Karpas-422 (cell line): ENCODE data around the gene VAX1. TPM values are rescaled to one million over a fixed set of nuclear protein-coding genes. Genes with fewer than 3 reads are reported as not detected.

ENCODE experiments used
- DNase-seq: peaks from one replicate; pipeline ENCODE4 v3.0.0-alpha.2; 2015
- H2AFZ ChIP-seq: fragments of 200-600 bp; sonication (generic); 2 replicates; pipeline ENCODE4 v1.6.1; 2014; ENCODE audit warnings: antibody characterized with exemption, low read length, mixed read lengths
- H3K27ac ChIP-seq: fragments of 200-600 bp; sonication (generic); 2 replicates; pipeline ENCODE4 v1.5.1; 2014; ENCODE audit warnings: mild to moderate bottlenecking, low read length, moderate library complexity
- H3K27me3 ChIP-seq: fragments of 200-600 bp; sonication (generic); 2 replicates; pipeline ENCODE4 v1.6.1; 2014; ENCODE audit warnings: low read length, mixed read lengths
- H3K36me3 ChIP-seq: fragments of 200-600 bp; sonication (generic); 2 replicates; pipeline ENCODE4 v1.6.1; 2014; ENCODE audit warnings: low read length, mixed read lengths; ENCODE audit not compliant: insufficient read depth
- H3K4me1 ChIP-seq: fragments of 200-600 bp; sonication (generic); 2 replicates; pipeline ENCODE4 v1.6.1; 2014; ENCODE audit warnings: mild to moderate bottlenecking, low read length, mixed read lengths
- H3K4me2 ChIP-seq: fragments of 200-600 bp; sonication (generic); 2 replicates; pipeline ENCODE4 v1.6.1; 2014; ENCODE audit warnings: low read length, low read depth, mild to moderate bottlenecking; ENCODE audit not compliant: poor library complexity, severe bottlenecking
- H3K4me3 ChIP-seq: fragments of 200-600 bp; sonication (generic); 2 replicates; pipeline ENCODE4 v1.5.1; 2014; ENCODE audit warnings: mild to moderate bottlenecking, antibody characterized with exemption, low read length, mixed read lengths
- H3K79me2 ChIP-seq: fragments of 200-600 bp; sonication (generic); 2 replicates; pipeline ENCODE4 v1.6.1; 2014; ENCODE audit warnings: mild to moderate bottlenecking, low read length, mixed read lengths
- H3K9ac ChIP-seq: fragments of 200-600 bp; sonication (generic); 2 replicates; pipeline ENCODE4 v1.6.0; 2014; ENCODE audit warnings: low read length
- H3K9me2 ChIP-seq: fragments of 200-600 bp; sonication (generic), shearing (Covaris generic); replicated peaks from 2 replicates; pipeline ENCODE4 v1.6.0; 2014; ENCODE audit warnings: mild to moderate bottlenecking, low read length, moderate library complexity; ENCODE audit not compliant: insufficient read depth
- H3K9me3 ChIP-seq: fragments of 300-700, 200-600 bp; sonication (generic); 2 replicates; pipeline ENCODE4 v1.6.1; 2014; ENCODE audit warnings: low read length, mixed read lengths
- H4K20me1 ChIP-seq: fragments of 200-600 bp; sonication (generic); 2 replicates; pipeline ENCODE4 v1.6.1; 2014; ENCODE audit warnings: mild to moderate bottlenecking, antibody characterized with exemption, low read length, low read depth; ENCODE audit not compliant: insufficient read depth
- total RNA-seq: library from RNA; depleted of rRNA; stranded (reverse); fragments of >200 nt; shearing (Covaris generic); gene quantifications from 2 replicates; pipeline ENCODE4 v1.2.3, GENCODE V29; 2014; ENCODE audit warnings: low replicate concordance

VAX1 gene
- total RNA-seq, 1 experiment from 2014 or later: not detected

DNA sequence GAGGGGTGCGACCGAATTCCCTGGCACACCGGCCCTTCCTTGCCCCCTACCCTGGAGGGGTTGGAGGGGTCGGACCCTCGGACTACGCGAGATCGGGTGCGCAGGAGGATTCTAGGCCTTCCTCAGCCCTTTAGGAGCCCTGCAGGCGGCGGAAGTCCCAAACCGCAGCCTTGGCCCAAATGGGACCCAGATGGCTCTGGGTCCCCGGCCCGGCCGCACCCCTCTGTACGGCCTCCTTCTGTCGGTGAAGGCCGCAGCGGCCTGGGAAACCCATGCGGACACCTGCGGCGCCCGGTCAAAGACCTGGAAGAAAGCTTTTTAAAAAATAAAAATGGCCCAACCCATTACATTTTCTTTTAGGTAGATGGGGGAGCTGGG, 2.4 kb upstream of the VAX1 start:
- Histone ChIP-seq H3K27me3 (no peaks in the 10 kb centered on the region), H3K4me1 (no peaks in the 10 kb centered on the region), H3K36me3 (no peaks in the 10 kb centered on the region), H3K4me3 (no peak overlapping the region), H3K79me2 (no peaks in the 10 kb centered on the region), H3K4me2 (no peak overlapping the region), H4K20me1 (no peaks in the 10 kb centered on the region), H3K9ac (no peak overlapping the region), H3K9me3 (peaks cover 9% of the 10 kb centered on the region), H2AFZ (no peak overlapping the region), H3K9me2 (no peaks in the 10 kb centered on the region), H3K27ac (no peak overlapping the region)
- no peak for DNase-seq

DNA sequence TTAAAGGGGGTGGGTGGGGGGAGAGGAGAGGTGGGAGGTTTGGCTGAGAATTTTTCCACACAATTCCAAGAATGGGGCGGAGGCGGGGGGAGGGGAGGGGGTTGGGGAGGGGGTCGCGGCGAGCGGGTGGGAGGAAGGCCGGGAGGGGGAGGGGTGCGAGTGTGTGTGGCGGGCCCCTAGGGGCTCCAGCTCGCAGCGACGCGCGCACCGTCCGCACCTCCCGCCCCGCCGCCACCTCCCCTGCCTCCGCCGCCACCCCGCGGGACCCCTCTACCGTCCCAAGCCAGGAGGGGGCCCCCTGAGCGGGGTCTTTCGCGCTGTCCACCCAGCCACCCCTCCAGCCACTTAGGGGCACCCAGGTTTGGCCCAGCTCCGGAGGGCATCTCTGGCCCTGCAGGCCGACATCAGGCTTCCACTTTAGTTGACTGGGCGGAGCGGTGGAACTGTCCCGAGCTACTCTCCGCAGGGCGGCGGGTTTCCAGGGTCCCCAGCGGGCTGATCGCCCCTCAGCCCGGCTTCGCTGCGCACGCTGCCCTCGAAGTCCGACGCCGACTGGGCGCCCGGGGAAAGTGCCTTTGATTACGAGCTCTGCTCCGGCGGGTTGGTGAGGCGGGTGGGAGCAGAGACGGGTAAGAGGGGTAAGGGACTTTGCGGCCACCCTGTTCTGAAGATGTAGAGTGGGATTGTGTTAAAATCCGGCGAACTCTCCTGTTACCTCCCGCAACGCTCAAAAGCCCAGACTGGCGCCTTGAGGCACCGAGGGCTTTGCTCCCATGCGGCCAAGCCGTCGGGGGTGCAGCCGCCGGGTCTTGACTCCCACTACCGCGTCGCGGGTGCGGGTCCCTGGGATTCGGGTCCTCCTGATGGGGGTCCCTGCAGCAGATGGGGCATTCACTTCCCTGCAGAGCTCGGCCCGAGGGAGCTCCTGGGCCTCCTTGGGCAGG, 1.8 kb upstream of the VAX1 start:
- Histone ChIP-seq H3K79me2 (no peaks in the 10 kb centered on the region), H3K9ac (no peak overlapping the region), H3K4me2 (no peak overlapping the region), H4K20me1 (no peaks in the 10 kb centered on the region), H2AFZ (no peak overlapping the region), H3K36me3 (no peaks in the 10 kb centered on the region), H3K27me3 (no peaks in the 10 kb centered on the region), H3K27ac (no peak overlapping the region), H3K9me3 (peaks cover 5% of the 10 kb centered on the region), H3K4me1 (no peaks in the 10 kb centered on the region), H3K4me3 (no peak overlapping the region), H3K9me2 (no peaks in the 10 kb centered on the region)
- DNase-seq: no peak

DNA sequence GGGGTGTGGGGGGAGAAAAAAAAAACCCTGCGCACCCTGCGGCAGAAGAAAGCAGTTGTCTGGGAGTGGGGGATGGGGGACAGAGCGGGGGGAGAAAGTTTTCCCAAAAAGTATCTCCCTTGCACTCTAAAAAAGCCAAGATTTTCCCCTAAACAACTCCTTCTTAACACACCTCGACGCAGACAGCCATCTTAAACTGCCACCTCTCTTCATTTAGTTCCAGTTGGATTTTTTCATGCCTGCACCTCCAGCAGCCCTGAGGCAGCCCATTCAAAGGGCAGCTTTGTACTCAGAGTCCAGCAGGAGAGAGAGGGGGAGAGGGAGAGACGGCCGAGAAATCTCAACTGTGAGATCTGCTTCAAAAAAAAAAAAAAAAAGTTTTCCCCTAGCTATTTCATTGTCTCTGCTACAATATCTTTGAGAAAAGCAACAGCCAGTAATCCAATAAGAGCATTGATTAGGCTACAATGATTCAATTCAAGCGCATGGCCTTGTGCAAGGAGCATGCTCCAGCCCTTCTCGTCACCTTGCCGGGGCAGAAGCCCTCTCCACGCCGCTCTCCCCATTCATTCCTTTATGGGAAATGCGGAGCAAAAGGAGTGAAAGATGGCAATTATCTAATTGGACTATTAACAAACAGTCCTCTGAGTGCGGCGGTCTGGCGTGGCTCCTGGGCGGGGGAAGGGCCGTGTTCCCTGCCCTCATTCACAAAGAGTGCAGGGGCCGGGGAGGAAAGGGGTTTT, 939 bp upstream of the VAX1 start:
- Histone ChIP-seq H4K20me1 (no peaks in the 10 kb centered on the region), H3K4me3 (no peak overlapping the region), H2AFZ (no peak overlapping the region), H3K27me3 (no peaks in the 10 kb centered on the region), H3K4me2 (no peak overlapping the region), H3K9me2 (no peaks in the 10 kb centered on the region), H3K36me3 (no peaks in the 10 kb centered on the region), H3K9ac (no peak overlapping the region), H3K79me2 (no peaks in the 10 kb centered on the region), H3K9me3 (no peaks in the 10 kb centered on the region; the same call in 1 of the 2 replicates), H3K27ac (no peak overlapping the region), H3K4me1 (no peaks in the 10 kb centered on the region)
- no peak for DNase-seq

DNA sequence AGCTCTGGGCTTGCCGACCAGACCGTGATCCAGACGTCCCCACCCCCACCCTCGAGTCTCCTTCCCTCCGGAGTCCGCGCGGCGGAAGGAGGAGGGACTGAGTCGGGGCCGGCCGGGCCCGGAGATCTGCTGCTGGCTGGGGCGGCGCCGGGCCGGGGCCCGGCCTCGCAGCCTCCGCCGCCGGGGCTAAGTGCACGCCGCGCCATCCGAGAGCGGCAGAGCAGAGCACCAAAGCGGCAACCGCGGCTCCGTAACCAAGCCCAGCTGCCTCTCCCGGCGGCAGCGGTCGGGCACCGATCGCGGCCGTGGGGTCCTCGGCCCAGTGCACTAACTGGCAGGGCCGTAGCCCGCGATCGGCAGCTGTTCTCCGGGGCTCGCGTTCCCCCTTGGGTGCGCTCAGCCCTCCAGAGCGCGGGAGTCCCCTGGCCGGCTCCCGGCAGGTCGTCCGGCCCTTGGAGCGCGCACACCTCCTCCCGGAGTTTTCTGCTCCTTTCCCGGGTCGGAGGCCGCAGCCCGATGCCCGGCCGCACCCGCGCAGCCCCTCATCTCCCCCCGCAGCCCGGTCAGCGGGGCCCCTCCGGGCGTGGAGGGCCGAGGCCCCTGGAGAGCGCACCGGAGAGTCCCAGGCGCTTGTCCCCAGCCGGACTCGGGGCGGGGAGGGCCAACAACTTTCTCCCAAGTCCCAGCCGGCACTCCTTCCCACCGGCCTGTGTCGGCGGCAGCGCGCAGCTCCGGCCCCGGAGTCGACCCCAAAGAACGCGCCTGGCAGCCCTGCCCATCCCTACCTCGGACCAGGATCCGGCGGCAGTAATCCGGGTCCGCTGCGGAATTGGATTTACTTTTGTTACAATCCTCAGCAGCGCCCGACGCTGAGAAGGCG, 799 bp downstream of the VAX1 start:
- Histone ChIP-seq H4K20me1 (no peaks in the 10 kb centered on the region), H3K4me3 (no peak overlapping the region), H3K9me3 (no peaks in the 10 kb centered on the region; the same call in 1 of the 2 replicates), H3K27me3 (no peaks in the 10 kb centered on the region), H3K9ac (no peak overlapping the region), H3K79me2 (no peaks in the 10 kb centered on the region), H2AFZ (no peak overlapping the region), H3K9me2 (no peaks in the 10 kb centered on the region), H3K4me1 (no peaks in the 10 kb centered on the region), H3K4me2 (no peak overlapping the region), H3K36me3 (no peaks in the 10 kb centered on the region), H3K27ac (no peak overlapping the region)
- no peak for DNase-seq

DNA sequence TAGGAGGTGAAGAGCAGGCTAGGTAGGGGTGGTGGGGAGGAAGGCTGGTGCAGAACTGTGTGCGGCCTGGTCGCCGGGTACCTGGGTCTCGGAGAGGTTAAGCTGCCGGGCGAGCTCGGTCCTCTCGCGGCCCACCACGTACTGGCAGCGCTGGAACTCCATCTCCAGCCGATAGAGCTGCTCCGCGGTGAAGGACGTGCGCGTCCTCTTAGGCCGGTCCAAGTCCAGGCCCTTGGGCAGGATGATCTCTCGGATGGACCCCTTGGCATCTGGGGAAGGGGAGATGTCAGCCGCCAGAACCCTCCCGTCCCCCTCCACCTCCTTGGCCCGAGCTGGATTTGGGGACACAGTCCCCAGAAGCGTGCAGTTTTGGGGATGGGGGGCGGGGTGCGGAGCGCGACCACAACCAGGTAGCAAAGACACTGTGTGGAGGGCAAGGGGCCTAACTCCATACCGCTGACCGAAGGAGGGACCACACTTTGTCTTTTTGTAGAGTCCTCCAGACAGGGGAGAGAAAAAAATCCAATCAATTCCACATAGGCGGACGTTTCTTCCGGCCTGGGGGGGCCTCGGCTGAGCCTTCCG, 1.6 kb downstream of the VAX1 start:
- no peaks in the 10 kb centered on the region for H3K36me3 ChIP-seq
- H3K4me3 ChIP-seq: no peak overlapping the region
- no peak overlapping the region for H3K27ac ChIP-seq
- no peaks in the 10 kb centered on the region for H3K27me3 ChIP-seq
- no peaks in the 10 kb centered on the region; the same call in 1 of the 2 replicates for H3K9me3 ChIP-seq
- no peak for DNase-seq
- H3K9me2 ChIP-seq: no peaks in the 10 kb centered on the region
- no peaks in the 10 kb centered on the region for H4K20me1 ChIP-seq
- no peaks in the 10 kb centered on the region for H3K4me1 ChIP-seq
- no peaks in the 10 kb centered on the region for H3K79me2 ChIP-seq
- H3K4me2 ChIP-seq: no peak overlapping the region
- H3K9ac ChIP-seq: no peak overlapping the region
- no peak overlapping the region for H2AFZ ChIP-seq

DNA sequence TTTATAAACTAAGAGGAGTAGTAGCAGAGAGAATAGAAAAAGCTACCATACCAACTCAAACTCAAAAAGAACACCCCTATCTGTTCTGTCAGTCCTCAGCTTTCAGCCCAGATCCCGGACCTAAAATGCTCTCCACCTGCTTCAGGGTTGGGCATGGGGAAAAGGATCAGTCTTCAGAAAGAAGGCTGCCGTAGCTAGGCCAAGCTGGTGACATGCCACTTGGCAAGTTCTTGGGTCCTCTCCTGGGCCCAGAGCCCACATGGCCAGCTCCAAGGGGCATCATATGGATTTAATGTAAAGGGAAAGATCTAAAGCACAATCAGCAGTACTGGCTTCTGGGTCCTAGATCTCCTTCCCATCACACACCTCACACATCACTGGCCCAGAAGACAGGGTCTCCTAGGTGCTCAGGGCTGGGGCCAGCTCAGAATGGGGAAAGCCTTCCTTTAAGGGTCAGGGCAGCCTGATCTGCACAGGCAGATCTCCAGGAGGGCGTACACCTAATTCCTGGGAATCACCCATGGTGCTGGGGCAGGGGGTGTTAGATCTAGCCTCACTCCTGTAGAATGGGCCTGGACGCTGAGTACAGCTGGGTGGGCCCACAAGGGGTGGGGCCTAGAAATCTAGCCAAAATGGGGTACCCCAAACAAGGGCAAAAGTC, 2.5 kb downstream of the VAX1 start:
- H3K27me3 ChIP-seq: no peaks in the 10 kb centered on the region
- H3K4me2 ChIP-seq: no peak overlapping the region
- no peaks in the 10 kb centered on the region for H3K4me1 ChIP-seq
- H4K20me1 ChIP-seq: no peaks in the 10 kb centered on the region
- H3K36me3 ChIP-seq: no peaks in the 10 kb centered on the region
- no peak overlapping the region for H3K27ac ChIP-seq
- no peaks in the 10 kb centered on the region for H3K9me2 ChIP-seq
- no peak for DNase-seq
- H3K4me3 ChIP-seq: no peak overlapping the region
- no peaks in the 10 kb centered on the region for H3K79me2 ChIP-seq
- no peaks in the 10 kb centered on the region; the same call in 1 of the 2 replicates for H3K9me3 ChIP-seq
- no peak overlapping the region for H2AFZ ChIP-seq
- no peak overlapping the region for H3K9ac ChIP-seq

DNA sequence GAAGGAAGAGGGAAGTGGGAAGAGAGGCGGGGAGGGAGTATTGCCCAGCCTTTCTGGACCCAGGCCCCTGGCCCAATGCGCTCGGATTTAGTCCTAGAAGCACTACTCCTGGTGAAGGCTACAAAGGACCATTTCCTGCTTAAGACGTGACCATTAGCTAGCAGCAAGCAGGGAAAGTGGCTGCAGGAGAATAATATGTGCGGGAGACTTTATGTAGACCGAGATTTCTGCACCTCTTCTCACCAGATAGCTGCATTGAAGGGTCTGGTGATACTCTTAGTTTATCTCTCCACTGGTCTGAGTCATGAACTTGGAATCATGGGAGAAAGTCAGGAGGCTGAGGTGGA, 3.1 kb downstream of the VAX1 start:
- Histone ChIP-seq H3K4me1 (no peaks in the 10 kb centered on the region), H3K9me2 (no peaks in the 10 kb centered on the region), H3K79me2 (no peaks in the 10 kb centered on the region), H3K9ac (no peak overlapping the region), H3K27me3 (no peaks in the 10 kb centered on the region), H3K36me3 (no peaks in the 10 kb centered on the region), H3K4me2 (no peak overlapping the region), H3K27ac (no peak overlapping the region), H3K4me3 (no peak overlapping the region), H3K9me3 (no peaks in the 10 kb centered on the region; the same call in 1 of the 2 replicates), H2AFZ (no peak overlapping the region), H4K20me1 (no peaks in the 10 kb centered on the region)
- no peak for DNase-seq
